ENCODE results near the gene ARHGEF18. TPM values are rescaled to one million over a fixed set of nuclear protein-coding genes. Genes with fewer than 3 reads are reported as not detected.

Gene ARHGEF18
- total and polyA plus RNA-seq, 7 experiments from 2014 or later = 3.9 to 132 (median 124) TPM

- DNase-seq = no peak
- Mint-ChIP-seq H3K36me3 (peaks cover 5 to 48% (median 10%) of the 10 kb centered on the region in 5 donors), H3K27ac (peak overlapping the region in 3 of 9 donors; percentile 23 to 53 (median 33)), H3K4me1 (peaks cover 6 to 36% (median 20%) of the 10 kb centered on the region in 7 donors), H3K9me3 (no peaks in the 10 kb centered on the region), H3K4me3 (no peak overlapping the region), H3K27me3 (no peaks in the 10 kb centered on the region)
- Histone ChIP-seq H3K27ac (ENCODE audit: low read depth, low read length) (peak overlapping the region; percentile 37), H3K9me3 (ENCODE audit: control insufficient read depth in 2 of 3, low read length in 3 of 3) (no peaks in the 10 kb centered on the region), H3K36me3 (ENCODE audit: control insufficient read depth in 2 of 3, insufficient read depth in 3 of 3, low read length in 3 of 3) (peaks cover 16 to 89% (median 50%) of the 10 kb centered on the region in 3 experiments), H3K4me1 (ENCODE audit: control insufficient read depth in 2 of 2, insufficient read depth in 2 of 2, low read length in 2 of 2) (no peaks in the 10 kb centered on the region), H3K27me3 (ENCODE audit: control insufficient read depth in 2 of 2, insufficient read depth in 2 of 2, low read length in 2 of 2) (no peaks in the 10 kb centered on the region), H3K4me3 (ENCODE audit: low read length) (no peak overlapping the region)
- intact Hi-C loops (cut with micrococcal nuclease) = no loop called here
- no peak for ATAC-seq
- CTCF ChIA-PET = interaction anchor here (1.2 kb wide), 1 partner anchor 32 kb away, joined by 3 read pairs; no protein-coding TSS in a partner anchor
- POLR2A ChIA-PET = interaction anchor here (0.6 to 1.6 kb wide), 6 partner anchors 14 to 34 kb away, joined by 3 to 4 read pairs (median 4); partner anchors contain the start of gene ARHGEF18
These were observed 34.0 kb downstream of the ARHGEF18 start for GRCh38 chr19:7382694-7383093.

- H3K27me3 ChIP-seq (ENCODE audit: control insufficient read depth in 2 of 2, insufficient read depth in 2 of 2, low read length in 2 of 2) = no peaks in the 10 kb centered on the region
- intact Hi-C loops (cut with micrococcal nuclease) = no loop called here
- no peak overlapping the region for H3K4me3 Mint-ChIP-seq
- CTCF ChIA-PET = interaction anchor here (0.7 to 1.2 kb wide), 2 partner anchors 10 to 33 kb away, joined by 3 read pairs; no protein-coding TSS in a partner anchor
- peaks cover 6 to 36% (median 20%) of the 10 kb centered on the region in 7 donors for H3K4me1 Mint-ChIP-seq
- H3K4me1 ChIP-seq (ENCODE audit: control insufficient read depth in 2 of 2, insufficient read depth in 2 of 2, low read length in 2 of 2) = no peaks in the 10 kb centered on the region
- peaks cover 11 to 89% (median 48%) of the 10 kb centered on the region in 3 experiments for H3K36me3 ChIP-seq (ENCODE audit: control insufficient read depth in 2 of 3, insufficient read depth in 3 of 3, low read length in 3 of 3)
- POLR2A ChIA-PET = interaction anchor here (0.6 to 1.4 kb wide), 4 partner anchors 13 to 33 kb away, joined by 3 to 4 read pairs (median 4); no protein-coding TSS in a partner anchor
- DNase-seq (no peak), ATAC-seq (no peak)
- H3K27me3 Mint-ChIP-seq = no peaks in the 10 kb centered on the region
- peak overlapping the region; percentile 37 for H3K27ac ChIP-seq (ENCODE audit: low read depth, low read length)
- H3K9me3 Mint-ChIP-seq = no peaks in the 10 kb centered on the region
- H3K9me3 ChIP-seq (ENCODE audit: control insufficient read depth in 2 of 3, low read length in 3 of 3) = no peaks in the 10 kb centered on the region
- H3K4me3 ChIP-seq (ENCODE audit: low read length) = no peak overlapping the region
- H3K36me3 Mint-ChIP-seq = peaks cover 5 to 48% (median 11%) of the 10 kb centered on the region in 5 donors
- peak overlapping the region in 3 of 9 donors; percentile 29 to 53 (median 38) for H3K27ac Mint-ChIP-seq
These were observed 34.5 kb downstream of the ARHGEF18 start for GRCh38 chr19:7383284-7383683.

GRCh38 chr19:7385062-7385461, 36.3 kb downstream of the ARHGEF18 start:
- no peaks in the 10 kb centered on the region for H3K9me3 ChIP-seq (ENCODE audit: control insufficient read depth in 2 of 3, low read length in 3 of 3)
- no peak for ATAC-seq
- peak overlapping the region in 3 of 9 donors; percentile 22 to 51 (median 43) for H3K27ac Mint-ChIP-seq

GRCh38 chr19:7386308-7386707, 37.6 kb downstream of the ARHGEF18 start:
- Mint-ChIP-seq H3K4me3 (peak overlapping the region in 1 of 10 donors; percentile 47), H3K27me3 (no peaks in the 10 kb centered on the region), H3K9me3 (no peaks in the 10 kb centered on the region), H3K36me3 (peaks cover 0 to 33% (median 7%) of the 10 kb centered on the region in 5 donors), H3K27ac (peak overlapping the region in 3 of 9 donors; percentile 55 to 77 (median 74)), H3K4me1 (peaks cover 6 to 25% (median 11%) of the 10 kb centered on the region in 7 donors)
- ATAC-seq (no peak), DNase-seq (no peak)
- ChIA-PET CTCF (no interaction called here), POLR2A (interaction anchor here (1.0 kb wide), 1 partner anchor 9 kb away, joined by 3 read pairs; no protein-coding TSS in a partner anchor)
- intact Hi-C loops (cut with micrococcal nuclease) = no loop called here
- H3K27me3 ChIP-seq (ENCODE audit: control insufficient read depth in 2 of 2, insufficient read depth in 2 of 2, low read length in 2 of 2) = no peaks in the 10 kb centered on the region
- H3K9me3 ChIP-seq (ENCODE audit: control insufficient read depth in 2 of 3, low read length in 3 of 3) = no peaks in the 10 kb centered on the region
- no peak overlapping the region for H3K4me3 ChIP-seq (ENCODE audit: low read length)
- H3K36me3 ChIP-seq (ENCODE audit: control insufficient read depth in 2 of 3, insufficient read depth in 3 of 3, low read length in 3 of 3) = peaks cover 6 to 89% (median 47%) of the 10 kb centered on the region in 3 experiments
- no peak overlapping the region for H3K27ac ChIP-seq (ENCODE audit: low read depth, low read length)
- no peaks in the 10 kb centered on the region for H3K4me1 ChIP-seq (ENCODE audit: control insufficient read depth in 2 of 2, insufficient read depth in 2 of 2, low read length in 2 of 2)

More at GRCh38 chr19:7385062-7385461, 36.3 kb downstream of the ARHGEF18 start:
- no peaks in the 10 kb centered on the region for H3K9me3 Mint-ChIP-seq
- H3K27me3 Mint-ChIP-seq = no peaks in the 10 kb centered on the region
- DNase-seq = no peak
- H3K4me1 Mint-ChIP-seq = peaks cover 6 to 27% (median 16%) of the 10 kb centered on the region in 7 donors
- H3K27ac ChIP-seq (ENCODE audit: low read depth, low read length) = no peak overlapping the region
- no peak overlapping the region for H3K4me3 ChIP-seq (ENCODE audit: low read length)
- ChIA-PET CTCF (interaction anchor here (0.7 to 0.9 kb wide), 2 partner anchors 34 to 1595 kb away, joined by 3 read pairs; no protein-coding TSS in a partner anchor), POLR2A (interaction anchor here (1.0 kb wide), 1 partner anchor 31 kb away, joined by 3 read pairs; no protein-coding TSS in a partner anchor)
- peaks cover 6 to 86% (median 49%) of the 10 kb centered on the region in 3 experiments for H3K36me3 ChIP-seq (ENCODE audit: control insufficient read depth in 2 of 3, insufficient read depth in 3 of 3, low read length in 3 of 3)
- H3K4me3 Mint-ChIP-seq = peak overlapping the region in 1 of 10 donors; percentile 77
- no peaks in the 10 kb centered on the region for H3K27me3 ChIP-seq (ENCODE audit: control insufficient read depth in 2 of 2, insufficient read depth in 2 of 2, low read length in 2 of 2)
- H3K36me3 Mint-ChIP-seq = peaks cover 5 to 38% (median 8%) of the 10 kb centered on the region in 5 donors
- H3K4me1 ChIP-seq (ENCODE audit: control insufficient read depth in 2 of 2, insufficient read depth in 2 of 2, low read length in 2 of 2) = no peaks in the 10 kb centered on the region
- intact Hi-C loops (cut with micrococcal nuclease) = no loop called here

GRCh38 chr19:7386769-7387168, 38.0 kb downstream of the ARHGEF18 start:
- Mint-ChIP-seq H3K27ac (peak overlapping the region in 2 of 9 donors; percentile 48 to 77), H3K27me3 (no peaks in the 10 kb centered on the region), H3K9me3 (no peaks in the 10 kb centered on the region), H3K36me3 (peaks cover 0 to 35% (median 9%) of the 10 kb centered on the region in 5 donors), H3K4me1 (peaks cover 6 to 27% (median 13%) of the 10 kb centered on the region in 7 donors), H3K4me3 (no peak overlapping the region)
- ChIA-PET POLR2A (interaction anchor here (1.0 kb wide), 1 partner anchor 9 kb away, joined by 3 read pairs; no protein-coding TSS in a partner anchor), CTCF (no interaction called here)
- Histone ChIP-seq H3K27me3 (ENCODE audit: control insufficient read depth in 2 of 2, insufficient read depth in 2 of 2, low read length in 2 of 2) (no peaks in the 10 kb centered on the region), H3K9me3 (ENCODE audit: control insufficient read depth in 2 of 3, low read length in 3 of 3) (no peaks in the 10 kb centered on the region), H3K36me3 (ENCODE audit: control insufficient read depth in 2 of 3, insufficient read depth in 3 of 3, low read length in 3 of 3) (peaks cover 6 to 91% (median 49%) of the 10 kb centered on the region in 3 experiments), H3K4me1 (ENCODE audit: control insufficient read depth in 2 of 2, insufficient read depth in 2 of 2, low read length in 2 of 2) (no peaks in the 10 kb centered on the region), H3K4me3 (ENCODE audit: low read length) (no peak overlapping the region), H3K27ac (ENCODE audit: low read depth, low read length) (no peak overlapping the region)
- intact Hi-C loops (cut with micrococcal nuclease) = no loop called here
- no peak for ATAC-seq
- DNase-seq = no peak

GRCh38 chr19:7391218-7391670, 42.5 kb downstream of the ARHGEF18 start:
- H3K4me1 Mint-ChIP-seq = peaks cover 9 to 40% (median 35%) of the 10 kb centered on the region in 7 donors
- H3K9me3 Mint-ChIP-seq = peaks cover 0 to 3% (median 0%) of the 10 kb centered on the region in 11 donors
- no peak overlapping the region for H3K27ac ChIP-seq (ENCODE audit: low read depth, low read length)
- intact Hi-C loops (cut with micrococcal nuclease) = no loop called here
- no peaks in the 10 kb centered on the region for H3K27me3 Mint-ChIP-seq
- H3K36me3 ChIP-seq (ENCODE audit: control insufficient read depth in 2 of 3, insufficient read depth in 3 of 3, low read length in 3 of 3) = peaks cover 0 to 56% (median 29%) of the 10 kb centered on the region in 3 experiments
- CTCF ChIA-PET = no interaction called here
- no peaks in the 10 kb centered on the region for H3K9me3 ChIP-seq (ENCODE audit: control insufficient read depth in 2 of 3, low read length in 3 of 3)
- H3K4me1 ChIP-seq (ENCODE audit: control insufficient read depth in 2 of 2, insufficient read depth in 2 of 2, low read length in 2 of 2) = peaks cover 5 to 29% of the 10 kb centered on the region in 2 donors
- no peak overlapping the region for H3K4me3 ChIP-seq (ENCODE audit: low read length)
- DNase-seq = no peak
- H3K27ac Mint-ChIP-seq = peak overlapping the region in 5 of 9 donors; percentile 25 to 65 (median 43)
- H3K27me3 ChIP-seq (ENCODE audit: control insufficient read depth in 2 of 2, insufficient read depth in 2 of 2, low read length in 2 of 2) = no peaks in the 10 kb centered on the region
- H3K36me3 Mint-ChIP-seq = peaks cover 0 to 20% (median 6%) of the 10 kb centered on the region in 5 donors
- POLR2A ChIA-PET = no interaction called here
- no peak for ATAC-seq
- peak overlapping the region in 1 of 10 donors; percentile 56 for H3K4me3 Mint-ChIP-seq
